Activated CD4-positive, alpha-beta T cell treated with anti-CD3 and anti-CD28 coated beads, Interleukin-2, amount 50 U/mL, for 24 hours (primary cell): ENCODE measurements around the gene SLC25A48.
"Not testable (repeated sequence)": the region's sequence is repeated elsewhere in the genome, so short reads cannot be mapped to it uniquely, and the experiment has no call there.

ENCODE experiments used
- DNase-seq, 2 donors: peaks; one replicate each; pipeline ENCODE4 v3.0.0-alpha.2; 2020; ENCODE audit warnings: low read depth in 1 of 2, low spot score in 1 of 2

SLC25A48 gene

DNA sequence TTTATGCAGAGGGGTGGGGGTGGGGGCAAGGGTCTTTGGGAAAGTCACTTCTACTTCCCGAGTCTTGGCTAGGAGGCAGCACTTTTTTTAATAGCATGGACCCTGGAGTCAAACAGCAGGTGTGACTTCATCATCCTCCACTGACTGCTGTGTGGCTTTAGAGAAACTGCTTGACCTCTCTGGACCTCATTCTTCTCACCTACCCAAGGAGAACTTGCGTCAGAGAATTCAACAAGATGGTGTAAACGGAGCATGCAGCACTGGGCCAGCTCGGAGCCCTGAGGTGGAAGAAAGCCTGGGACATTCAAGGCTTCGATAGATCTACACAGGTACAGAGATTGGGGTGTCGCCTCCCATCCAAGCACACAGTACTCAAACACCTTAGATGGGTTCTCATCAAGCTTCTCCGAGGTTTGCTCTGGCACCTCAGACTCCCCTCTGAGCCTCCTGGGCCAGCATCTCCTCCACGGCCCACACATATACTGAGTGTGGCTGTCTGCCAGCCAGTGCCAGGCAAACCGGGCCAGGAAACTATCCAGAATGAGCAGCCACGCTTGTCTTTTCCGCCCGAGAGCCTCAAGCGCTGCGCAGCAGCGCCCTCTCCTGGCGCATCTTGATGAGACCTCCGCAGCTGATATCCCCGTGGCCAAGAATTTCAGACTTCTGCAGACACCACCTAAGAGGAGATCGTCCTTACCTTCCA is 4.6 kb upstream of the SLC25A48 start:
- no peak for DNase-seq

DNA sequence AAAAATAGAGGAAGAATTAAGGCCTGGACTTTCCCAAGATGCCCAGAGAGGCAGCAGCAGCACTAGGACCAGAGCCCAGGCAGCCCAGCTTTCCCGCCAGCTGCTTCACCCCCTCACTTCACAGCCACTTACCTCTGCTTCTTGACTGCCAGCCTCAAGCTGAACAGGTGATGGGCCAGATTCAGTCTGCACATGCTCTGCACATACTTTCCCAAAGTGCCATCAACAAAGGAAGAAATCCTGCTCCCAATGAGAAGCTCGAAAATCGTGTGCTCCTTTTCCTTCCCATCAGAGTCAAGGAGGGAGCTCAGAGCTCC is 4.1 kb upstream of the SLC25A48 start:
- no peak for DNase-seq

DNA sequence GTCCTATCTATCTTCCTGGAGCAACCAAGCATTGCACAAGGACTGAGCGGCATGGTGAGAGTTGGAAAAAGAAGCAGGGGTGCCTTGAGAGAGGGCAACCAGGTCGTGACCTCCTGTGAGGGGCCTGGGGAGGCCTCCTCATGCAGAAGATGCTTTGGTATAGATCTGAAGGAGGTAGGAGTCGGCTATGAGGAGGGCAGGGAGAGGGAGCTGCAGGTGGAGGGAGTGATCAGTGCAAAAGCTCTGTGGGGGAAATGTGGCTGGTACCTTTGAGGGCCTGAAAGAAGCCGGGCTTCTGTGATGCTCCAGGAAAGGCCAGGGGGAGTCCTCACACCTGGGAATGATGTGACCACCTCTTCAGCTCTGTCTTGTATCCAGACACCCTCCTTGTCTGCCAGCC is 3.6 kb upstream of the SLC25A48 start:
- DNase-seq = no peak

DNA sequence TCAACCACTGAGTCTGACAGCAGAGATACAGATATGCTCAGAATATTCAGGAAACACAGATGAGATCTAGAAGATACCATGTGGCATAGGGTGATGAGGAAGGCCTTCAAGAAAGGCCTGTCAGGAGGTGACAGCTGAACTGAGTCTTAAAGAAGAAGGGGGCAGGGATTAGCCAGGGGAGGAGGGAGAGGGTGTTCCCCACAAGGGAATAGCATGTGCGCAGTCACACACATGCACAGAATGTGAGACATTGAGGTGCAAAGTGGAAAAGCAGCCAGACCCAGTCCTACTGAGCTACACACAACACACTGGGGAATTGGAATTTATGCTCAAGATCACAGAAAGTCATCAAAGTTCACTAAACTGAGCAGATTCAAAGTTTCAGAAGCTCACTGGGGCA is 3.0 kb upstream of the SLC25A48 start:
- no peak for DNase-seq

DNA sequence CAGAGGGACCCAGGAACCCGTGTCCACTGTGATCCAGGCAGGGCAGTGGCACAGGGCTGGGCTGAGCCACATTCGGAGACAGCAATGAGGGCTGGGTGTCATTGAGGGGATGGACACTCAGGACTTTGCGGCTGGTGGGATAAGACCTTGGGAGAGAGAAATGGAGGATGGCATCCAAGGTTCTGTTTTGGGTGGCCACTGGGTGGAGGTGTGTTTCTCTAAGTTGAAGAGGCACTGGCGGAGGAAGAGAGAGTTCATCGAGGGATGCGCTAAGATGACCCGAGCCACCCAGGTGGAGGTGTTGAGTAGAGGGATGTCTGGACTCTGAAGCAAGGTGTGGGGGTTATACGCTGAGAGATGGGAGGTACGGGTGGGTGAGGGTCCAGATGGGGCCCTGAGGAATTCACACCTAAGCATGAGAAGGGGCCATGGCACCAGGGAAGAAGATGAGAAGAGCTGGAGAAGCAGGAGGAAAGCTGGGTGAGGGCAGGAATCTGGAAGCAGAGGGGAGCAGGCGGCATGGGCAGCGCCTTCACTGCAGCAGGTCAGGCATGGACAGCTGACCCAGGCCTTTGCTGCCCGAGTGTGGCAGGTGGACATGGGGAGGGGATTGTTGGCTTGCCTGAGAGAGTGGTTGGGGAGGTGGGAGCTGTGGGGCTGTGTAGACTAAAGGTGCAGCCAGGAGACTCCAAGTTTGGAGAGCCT is 2.5 kb upstream of the SLC25A48 start:
- no peak for DNase-seq

DNA sequence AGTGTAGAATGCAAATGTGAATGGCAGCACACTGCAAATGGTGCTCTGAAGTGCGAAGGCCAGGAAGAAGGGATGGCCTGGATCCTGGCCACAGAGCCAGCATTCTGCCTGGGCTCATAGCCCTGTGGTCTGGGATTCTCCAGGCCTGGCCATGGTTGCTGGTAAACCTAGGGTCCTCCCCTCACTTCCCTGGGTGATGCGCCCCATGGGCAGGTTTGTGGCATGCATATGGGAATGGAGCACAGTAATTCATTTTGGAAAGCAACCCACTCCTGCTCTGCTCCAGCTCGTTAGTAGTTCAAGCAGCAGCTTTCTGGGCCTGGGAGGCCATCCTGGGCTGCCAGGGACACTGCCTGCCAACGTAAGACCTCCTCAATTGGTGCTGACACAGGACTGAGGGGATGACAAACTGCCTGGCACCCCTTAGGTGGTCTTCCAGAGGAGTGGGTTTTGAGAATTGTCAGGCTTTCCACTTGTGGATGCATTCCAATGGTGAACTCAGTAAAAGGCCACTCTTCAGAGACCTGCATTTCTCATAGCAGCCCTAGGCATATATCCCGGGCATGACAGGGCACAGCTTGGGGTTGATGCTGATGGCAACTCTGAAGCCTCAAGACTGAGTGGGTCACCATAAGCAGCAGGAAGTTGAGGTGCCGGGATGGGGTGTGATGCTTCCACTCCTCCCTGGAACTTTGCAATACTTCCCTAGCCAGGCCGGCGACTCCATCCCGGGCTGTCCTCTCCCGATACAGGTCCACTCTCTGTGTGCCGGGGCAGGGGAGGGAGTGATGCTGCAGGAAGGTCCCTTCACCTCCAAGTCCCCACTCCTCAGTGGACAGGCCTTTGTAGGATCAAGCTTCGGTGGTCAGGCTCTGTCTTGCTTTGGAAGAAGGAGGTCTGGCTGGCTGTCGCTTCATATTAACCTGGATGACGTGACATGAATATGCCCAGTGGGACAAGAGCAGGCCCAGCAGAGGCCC is 1.2 kb upstream of the SLC25A48 start:
- no peak for DNase-seq

DNA sequence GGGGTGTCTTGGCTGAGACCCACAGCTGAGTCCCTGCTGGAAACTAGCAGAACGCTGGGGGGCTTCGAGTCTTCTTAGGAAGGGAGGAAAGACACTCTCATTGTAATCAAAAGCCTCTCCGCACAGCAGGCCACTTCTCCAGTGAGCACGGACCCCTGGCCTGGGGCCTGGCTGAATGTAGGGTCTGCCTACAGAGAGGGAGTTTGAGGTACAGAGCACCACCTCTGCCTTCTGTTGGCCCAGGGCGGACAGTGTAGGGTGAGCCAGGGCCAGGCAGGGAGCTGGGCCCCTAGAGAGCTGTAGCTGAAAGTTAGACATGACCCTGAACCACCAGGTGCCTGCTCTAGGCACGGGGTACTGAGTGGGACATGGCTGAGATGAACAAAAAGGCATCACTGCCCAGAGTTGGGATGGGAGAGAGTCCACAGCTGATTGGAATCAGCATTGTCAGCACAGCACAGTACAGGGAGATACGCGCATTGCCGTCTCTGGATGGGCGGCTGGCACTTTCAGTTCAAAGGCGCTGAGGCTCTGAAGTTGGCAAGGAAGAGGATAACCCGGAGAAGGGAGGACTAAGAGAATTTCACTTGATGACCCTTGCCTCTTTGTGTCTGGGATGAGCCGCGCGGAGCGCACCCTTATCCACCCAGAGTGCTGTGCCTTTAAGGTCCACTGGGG is 363 bp upstream of the SLC25A48 start:
- DNase-seq = no peak

DNA sequence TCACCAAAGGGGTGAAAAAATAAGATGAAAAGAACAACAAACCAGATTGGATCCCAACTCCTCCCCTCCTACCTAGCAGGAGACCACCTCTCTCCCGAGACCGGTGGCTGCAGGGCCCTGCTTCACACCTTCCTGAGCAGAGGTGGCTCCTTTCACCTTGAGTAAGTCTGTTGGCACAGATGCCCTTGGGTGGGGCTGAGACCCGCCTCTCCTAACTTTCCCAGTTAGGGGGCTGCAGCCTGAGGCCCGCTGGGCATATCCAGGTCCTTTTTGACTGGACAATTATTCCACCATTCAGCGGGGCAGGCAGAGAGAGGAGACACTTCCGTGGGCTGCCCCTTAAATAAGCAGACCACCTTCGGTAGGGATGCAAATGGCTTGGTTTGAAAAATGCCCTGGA is 1.3 kb downstream of the SLC25A48 start:
- no peak for DNase-seq

DNA sequence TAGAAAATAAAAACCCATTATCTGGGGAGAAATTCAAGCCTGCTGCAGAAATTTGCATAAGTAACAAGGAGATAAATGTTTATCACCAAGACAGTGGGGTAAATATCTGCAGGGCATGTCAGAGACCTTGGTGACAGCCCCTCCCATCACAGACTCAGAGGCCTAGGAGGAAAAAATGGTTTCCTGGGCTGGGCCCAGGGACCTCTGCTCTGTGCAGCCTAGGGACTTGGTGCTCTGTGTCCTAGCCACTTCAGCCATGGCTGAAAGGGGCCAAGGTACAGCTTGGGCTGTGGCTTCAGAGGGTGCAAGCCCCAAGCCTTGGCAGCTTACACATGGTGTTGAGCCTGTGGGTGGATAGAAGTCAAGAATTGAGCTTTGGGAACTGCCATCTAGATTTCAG is 3.9 kb downstream of the SLC25A48 start:
- not testable (repeated sequence) for DNase-seq

DNA sequence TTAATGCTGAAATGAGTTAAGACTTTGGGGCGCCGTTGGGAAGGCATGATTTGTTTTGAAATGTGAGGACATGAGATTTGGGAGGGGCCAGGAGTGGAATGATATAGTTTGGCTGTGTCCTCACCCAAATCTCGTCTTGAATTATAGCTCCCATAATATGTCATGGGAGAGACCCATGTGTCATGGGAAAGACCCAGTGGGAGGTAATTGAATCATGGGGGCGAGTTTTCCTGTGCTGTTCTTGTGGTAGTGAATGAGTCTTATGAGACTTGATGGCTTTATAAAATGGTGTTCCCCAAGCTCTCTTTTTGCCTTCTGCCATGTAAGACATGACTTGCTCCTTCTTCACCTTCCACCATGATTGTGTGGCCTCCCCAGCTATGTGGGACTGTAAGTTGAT is 5.1 kb downstream of the SLC25A48 start:
- DNase-seq = no peak

DNA sequence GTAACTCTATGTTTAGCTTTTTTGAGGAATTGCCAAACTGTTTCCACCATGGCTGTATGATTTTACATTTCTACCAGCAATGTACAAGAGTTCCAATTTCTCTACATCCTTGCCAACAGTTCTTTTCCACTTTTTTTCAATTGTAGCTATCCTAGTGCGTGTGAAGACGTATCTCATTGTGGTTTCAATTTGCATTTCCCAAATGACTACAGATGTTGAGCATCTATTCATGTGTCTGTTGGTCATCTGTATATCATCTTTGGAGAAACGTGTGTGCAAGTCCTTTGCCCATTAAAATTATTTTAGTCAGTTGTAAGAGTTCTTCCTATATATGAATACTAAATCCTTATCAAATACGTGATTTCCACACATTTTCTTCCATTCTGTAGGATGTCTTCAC is 6.5 kb downstream of the SLC25A48 start:
- DNase-seq = no peak

DNA sequence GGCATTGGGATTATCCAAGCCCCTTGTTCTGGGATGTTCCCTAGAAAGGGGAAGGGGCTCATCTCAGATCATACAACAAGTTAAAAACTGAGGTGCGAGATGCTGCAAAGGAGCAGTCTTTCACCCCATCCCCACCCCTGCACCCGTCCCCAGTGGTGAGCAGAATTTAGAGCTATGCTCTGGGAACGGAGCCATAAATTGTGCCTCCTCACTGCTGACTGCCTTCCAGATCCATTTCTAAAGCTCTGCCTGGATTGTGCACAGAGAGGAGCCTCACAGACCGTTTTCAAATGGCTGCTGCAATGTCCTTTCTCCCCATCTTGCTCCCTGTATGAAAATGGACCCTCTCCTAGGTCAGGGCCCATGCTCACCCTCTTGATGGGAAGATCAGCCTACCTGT is 8.3 kb downstream of the SLC25A48 start:
- DNase-seq = no peak

DNA sequence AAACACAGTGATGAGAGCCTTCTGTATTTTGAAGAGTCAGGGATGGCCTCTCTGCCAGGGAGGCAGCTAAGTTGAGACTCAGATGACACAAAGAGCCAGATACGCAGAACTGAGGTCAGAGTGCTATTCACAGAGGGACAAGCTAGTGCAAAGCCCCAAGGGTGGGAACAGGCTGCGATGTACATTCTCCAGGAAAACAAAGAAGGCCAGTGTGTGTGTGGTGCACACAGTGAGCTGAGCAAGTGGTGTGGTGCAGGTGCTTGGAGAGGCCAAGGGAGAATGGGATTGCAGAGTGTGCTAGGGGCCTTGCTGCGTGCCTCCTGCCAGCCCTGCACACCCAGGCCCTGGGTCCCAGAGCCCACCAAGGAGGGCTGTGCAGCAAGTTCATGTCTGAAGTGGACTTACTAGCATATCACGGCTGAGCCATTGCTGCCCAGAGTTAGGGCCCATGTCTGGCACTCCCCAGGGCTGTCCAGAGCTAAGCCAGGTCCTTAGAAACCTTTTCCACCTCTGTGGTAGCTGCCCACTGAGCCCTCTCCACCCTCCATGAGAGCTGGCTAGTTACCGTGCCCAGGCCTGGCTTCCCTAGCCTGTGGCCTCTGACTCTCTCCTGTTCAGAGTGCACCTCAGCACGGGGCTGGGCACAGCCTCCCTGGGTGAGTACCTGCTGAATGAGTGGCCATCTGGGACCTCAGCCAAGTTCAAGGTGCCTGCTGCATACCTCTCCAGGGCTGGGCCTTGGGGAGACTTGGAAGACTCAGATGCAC is 9.3 kb downstream of the SLC25A48 start:
- DNase-seq = no peak

DNA sequence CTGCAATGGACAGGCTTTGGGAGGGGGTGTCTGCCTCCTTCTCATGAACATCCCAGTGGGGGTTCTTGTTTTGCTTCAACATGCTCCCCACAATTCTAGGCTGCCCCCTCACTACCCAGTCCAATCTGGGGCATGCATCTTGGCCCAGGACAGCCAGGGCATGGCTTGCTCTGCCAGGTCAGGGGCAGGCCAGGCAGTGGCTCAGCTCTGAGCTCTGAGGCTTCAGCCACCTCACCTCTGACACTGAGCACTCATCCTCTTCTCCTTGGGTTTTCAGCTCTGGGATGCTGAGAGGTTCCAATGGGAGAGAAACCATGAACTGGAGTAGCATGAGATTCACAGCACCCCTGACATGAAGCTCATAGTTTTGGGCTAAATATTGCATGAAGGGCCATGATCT is 11.8 kb downstream of the SLC25A48 start:
- DNase-seq = no peak

DNA sequence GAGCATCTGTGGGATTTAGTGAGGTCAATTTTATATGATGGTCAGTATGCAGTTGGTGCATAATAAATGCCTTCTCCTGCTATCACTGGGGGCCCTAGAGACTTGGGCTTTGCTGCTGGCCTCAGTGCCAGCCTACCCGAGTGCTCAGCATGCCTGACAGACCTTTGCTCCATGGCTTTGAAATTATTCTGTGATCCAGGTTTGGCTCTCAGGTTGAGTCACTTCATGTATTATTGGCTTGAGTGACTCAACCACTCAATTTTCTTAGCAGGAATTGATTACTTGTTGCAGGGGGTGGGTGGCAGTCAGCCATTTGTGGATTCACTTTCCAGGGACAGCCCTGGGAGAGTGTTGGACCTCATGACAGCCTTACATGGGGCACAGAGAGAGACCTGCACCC is 13.5 kb downstream of the SLC25A48 start:
- DNase-seq = no peak

DNA sequence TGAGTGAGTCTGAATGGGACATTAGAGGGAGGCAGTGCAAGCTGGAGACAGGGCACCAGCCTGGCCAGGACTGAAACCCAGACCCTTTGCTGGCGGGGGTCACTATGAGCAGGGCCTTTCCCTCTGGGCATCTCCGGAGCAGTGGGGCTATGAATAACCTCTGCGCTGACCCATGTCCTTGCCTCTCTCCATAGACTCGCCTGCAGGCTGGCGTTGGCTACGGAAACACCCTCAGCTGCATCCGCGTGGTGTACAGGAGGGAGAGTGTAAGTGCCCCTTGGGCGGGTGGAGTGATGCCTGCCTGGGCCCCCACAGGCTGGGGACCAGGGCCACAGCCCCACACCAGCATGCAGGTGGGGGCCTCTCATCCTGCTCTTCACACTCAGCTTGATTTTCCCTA is 15.8 kb downstream of the SLC25A48 start:
- DNase-seq = no peak

DNA sequence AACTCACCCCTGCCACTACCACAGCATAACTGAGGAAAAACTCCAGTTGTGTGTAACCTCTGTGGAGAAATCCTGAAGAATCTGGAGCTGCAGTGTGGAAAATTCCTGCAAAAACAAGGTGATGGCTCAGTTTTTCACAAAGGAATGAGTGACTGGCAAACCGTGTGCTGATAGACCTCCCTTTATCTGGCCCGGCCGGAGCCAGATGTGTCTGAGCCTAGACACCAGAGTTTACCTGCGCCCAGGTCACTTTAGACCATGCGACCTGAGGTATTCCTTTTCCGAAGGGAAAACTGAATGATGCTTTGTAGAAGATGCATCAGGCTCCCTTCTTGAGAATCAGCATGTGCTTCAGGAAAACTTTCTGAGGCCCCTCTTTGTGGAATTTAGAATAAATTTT is 16.2 kb downstream of the SLC25A48 start:
- no peak for DNase-seq

DNA sequence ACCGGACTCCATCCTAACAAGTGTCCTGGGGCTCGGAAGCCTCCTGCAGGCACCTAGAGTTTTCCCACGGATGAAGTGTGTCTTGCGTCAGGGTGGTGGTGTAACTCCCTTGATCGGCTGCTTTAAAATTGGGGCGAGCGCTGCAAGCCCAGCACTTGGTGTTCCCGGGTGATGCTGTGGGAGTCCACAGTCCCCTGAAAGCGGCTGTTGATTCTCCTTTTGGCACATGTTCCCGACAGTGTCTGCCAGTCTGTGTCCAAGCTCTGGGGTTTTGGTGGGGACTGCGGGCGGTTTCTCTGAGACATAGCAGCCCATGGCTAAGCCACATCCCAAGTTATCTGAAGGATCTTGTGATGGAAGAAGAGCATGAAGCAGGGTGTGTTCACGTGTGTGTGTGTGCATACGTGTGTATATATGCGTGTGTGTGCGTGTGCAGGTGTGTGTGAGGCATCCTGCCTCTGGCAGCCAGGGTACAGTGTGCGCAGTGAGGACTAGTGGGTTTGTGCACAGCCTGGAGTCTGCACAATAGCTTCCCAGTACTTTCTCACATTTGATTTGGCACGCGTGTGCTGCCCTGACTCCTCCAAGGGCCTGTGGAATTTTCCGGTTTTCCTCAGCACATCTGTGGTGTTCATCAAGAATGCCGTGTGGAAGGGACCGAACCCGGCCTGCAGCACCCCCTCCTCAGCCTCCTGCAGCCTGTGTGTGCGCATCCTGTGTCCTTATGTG is 16.9 kb downstream of the SLC25A48 start:
- DNase-seq = no peak

DNA sequence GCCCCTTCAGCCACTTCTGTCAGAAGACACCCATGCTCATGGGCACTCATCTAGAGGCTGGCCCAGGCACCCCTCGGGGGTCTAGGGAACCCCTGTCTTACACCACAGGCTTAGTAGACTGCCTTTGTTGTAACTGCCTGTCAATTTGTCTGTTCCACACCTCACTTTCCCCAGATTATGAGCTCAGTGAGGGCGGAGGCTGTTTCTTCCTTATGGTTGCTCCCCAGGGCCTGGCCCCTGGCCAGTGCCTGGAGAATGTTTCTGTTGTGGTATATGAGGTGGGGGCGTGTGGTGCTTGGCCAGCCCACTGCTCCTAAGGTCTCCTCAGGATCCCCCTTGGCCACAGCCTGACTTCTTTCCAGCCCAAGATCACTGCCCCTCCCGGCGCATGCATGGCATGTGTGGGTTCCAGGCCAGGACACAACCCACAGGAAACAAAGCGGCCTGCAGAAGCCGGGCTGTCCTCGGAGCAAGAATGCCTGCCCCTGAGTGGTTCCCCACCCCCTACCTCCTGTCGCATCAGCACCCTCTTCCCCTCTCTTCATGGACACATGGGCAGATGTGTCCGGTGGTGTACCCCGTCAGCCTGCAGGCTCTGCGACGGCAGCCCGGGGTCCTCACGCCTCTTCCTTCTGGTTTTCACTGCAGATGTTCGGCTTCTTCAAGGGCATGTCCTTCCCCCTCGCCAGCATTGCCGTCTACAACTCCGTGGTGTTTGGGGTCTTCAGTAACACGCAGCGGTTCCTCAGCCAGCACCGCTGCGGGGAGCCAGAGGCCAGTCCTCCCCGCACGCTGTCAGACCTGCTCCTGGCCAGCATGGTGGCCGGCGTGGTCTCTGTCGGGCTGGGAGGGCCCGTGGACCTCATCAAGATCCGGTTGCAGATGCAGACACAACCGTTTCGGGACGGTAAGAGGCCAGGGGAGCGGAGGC is 17.7 kb downstream of the SLC25A48 start:
- no peak for DNase-seq
